ENCODE results near the gene IRAK3.
A peak's percentile ranks its signal among the peaks of the same experiment; 100 is the strongest.

IRAK3 gene, protein sequence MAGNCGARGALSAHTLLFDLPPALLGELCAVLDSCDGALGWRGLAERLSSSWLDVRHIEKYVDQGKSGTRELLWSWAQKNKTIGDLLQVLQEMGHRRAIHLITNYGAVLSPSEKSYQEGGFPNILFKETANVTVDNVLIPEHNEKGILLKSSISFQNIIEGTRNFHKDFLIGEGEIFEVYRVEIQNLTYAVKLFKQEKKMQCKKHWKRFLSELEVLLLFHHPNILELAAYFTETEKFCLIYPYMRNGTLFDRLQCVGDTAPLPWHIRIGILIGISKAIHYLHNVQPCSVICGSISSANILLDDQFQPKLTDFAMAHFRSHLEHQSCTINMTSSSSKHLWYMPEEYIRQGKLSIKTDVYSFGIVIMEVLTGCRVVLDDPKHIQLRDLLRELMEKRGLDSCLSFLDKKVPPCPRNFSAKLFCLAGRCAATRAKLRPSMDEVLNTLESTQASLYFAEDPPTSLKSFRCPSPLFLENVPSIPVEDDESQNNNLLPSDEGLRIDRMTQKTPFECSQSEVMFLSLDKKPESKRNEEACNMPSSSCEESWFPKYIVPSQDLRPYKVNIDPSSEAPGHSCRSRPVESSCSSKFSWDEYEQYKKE

DNA sequence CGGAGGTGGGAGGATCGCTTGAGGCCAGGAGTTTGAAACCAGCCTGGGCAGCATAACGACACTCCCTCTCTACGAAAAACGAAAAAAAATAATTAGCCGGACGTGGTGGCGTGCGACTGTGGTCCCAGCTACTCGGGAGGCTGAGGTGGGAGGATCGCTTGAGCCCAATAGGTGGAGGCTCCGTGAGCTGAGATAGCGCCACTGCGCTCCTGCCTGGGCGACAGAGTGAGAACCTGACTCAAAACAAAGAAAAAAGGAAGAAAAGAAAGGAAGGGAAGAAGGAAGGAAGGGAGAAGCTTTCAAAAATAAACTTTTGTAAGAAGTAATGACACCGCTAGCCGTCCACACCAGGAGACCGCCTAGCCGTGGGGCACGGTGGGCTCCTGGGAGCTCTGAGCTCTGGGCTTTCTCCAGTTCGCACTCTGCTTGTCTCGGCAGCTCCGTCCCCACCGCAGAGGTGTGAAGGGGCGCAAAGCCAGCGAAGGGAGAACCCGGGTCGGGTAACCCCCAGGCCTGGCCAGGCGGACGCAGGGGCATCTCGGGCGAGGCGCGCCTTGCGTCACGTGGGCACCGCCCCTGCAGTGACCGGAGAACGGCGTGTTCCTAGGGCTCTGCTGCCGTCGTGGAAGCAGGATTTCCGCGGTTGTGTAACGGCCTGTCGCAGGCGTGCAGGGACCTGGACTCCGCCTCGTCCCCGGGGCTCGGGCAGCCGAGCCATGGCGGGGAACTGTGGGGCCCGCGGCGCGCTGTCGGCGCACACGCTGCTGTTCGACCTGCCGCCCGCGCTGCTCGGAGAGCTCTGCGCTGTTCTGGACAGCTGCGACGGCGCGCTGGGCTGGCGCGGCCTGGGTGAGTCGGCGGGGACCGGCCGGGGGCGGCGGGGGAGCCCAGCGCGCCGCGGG, at the start of gene IRAK3:
Gene IRAK3 (plus strand): TSS at position 631 of the 902 bp plus-strand sequence. CDS start 86 bp downstream, at position 717.
- DNase-seq (ENCODE audit: low spot score) = peak; percentile 43

DNA sequence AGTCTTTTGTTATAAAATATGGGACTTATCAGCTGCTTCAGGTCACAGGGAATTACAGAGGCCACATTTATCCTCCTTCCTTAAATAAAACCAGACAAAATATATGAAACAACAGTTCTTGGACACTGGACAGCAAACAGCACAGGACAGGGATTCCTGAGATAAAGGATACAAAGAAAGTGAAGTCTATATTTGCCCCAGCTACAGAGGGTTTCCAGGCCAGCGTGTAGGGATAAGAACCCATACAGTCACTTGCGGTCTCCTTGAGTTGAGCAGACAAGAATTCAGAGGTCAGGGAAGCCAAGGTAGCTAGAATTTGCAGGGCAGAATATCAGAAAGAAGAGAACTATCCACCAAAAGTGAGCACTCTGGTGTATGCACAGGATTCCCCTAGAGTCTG, 49.7 kb upstream of the IRAK3 start:
- no peak for DNase-seq (ENCODE audit: low spot score)

DNA sequence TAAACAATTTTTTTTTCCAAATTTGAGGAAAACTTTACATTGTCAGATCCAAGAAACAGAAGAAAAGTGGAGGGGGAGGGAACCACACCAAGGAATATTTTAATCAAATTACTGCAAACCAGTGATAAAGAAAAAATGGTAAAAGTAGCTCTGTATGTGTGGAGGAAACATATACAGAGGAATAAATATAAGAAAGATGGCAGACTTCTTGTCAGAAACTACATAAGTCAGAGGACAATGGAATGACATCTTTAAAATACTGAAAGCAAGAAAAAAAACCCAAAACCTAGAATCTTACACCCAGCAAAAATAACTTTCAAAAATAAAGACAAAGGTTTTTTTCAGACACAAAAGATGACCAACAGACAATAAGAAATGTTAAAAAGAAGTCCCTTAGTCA, 48.3 kb upstream of the IRAK3 start:
- DNase-seq (ENCODE audit: low spot score) = no peak

DNA sequence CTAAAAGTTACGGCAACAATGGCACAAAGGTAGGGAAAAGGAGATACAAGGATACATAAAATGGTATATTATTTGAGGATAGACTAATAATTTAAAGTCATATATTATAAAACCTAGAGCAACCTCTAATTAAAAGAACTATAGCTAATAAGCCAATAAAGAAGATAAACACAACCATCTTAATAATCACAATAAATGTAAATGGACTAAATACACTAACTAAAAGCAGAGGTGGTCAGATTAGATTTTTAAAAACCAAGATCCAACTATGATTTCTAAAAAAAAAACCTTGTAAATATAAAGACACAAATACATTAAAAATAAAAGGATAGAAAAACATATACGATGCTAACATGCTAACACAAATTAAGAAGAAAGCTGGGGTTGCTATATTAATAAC, 47.7 kb upstream of the IRAK3 start:
- DNase-seq (ENCODE audit: low spot score) = no peak

DNA sequence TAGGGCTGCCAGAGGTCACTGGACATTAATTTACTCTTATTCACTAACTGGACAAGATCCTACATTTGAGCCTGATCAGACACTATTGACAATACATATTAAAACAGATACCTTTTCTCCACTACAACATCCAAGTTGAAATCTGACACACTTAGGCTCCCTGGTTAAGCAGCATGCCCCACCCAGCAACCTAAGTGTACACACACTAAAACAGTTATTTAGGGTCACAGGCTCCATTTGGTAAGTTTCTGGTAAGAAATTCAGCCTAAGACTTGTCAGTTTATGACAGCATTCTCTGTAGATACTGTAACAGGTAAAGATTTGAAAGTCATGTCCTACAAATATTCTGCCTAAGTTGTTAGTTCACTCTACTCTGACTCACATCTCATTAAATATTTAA, 46.2 kb upstream of the IRAK3 start:
- no peak for DNase-seq (ENCODE audit: low spot score)

DNA sequence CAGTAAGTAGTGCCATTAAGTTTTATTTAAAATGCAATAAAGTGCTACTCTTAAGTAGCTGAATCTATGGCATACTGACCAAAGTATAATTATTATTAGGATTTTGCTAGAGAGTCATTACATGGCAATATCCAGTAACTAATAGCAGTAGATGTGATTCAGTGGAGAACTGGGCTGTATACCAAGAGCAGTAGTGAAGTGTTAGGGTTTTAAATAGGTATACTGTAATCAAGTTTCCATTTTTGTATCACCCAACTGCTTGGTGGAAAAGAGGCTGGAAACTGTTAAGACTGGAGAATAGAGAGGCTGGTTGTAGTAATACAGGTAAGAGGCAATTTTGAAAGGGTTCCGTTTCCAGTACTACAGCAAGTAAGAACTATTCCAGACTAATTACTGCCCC, 45.1 kb upstream of the IRAK3 start:
- no peak for DNase-seq (ENCODE audit: low spot score)

DNA sequence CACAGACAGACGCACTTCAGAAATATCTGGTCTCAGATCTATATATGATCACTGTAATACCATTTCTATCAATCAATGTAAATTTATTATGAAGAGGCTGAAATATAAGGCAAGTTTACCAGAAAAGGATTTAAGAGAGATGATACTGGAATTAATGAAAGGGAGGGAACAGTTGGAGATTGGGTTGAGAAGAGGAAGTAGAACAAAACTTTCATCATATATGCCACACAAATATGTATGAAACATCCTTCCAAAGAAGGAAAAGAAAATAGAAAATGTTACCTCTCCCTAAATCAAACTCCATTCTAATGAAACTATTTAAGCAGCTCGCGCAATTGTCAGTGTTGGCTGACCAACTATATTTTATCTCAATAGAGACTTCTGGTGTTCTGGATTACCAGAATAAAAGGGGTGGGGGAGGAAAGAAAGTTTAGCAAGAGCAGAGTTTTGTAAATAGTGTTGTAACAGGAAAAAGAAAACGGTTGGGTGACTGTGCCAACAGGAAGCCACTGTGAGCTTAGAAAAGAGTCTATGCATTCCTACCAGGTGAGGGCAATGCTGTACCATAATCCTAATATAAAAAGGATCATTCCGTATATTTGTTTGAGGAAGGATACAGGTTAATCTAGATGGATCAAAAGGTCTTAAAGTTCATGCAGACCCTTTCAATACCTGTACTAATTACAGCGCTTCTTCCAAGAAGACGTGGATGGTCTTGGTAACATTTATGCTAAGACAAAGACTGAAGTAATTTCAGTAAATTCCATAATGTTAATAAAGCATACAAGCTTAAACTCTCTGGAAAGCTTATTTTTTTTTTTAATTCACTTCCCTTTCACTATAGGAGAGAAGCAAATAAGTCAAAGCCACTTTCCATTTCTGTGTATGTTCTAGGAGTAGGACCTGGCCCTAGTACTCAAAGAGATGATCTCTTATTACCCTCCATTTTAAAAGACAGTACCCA, 43.9 kb upstream of the IRAK3 start:
- DNase-seq (ENCODE audit: low spot score) = peak; percentile 38

DNA sequence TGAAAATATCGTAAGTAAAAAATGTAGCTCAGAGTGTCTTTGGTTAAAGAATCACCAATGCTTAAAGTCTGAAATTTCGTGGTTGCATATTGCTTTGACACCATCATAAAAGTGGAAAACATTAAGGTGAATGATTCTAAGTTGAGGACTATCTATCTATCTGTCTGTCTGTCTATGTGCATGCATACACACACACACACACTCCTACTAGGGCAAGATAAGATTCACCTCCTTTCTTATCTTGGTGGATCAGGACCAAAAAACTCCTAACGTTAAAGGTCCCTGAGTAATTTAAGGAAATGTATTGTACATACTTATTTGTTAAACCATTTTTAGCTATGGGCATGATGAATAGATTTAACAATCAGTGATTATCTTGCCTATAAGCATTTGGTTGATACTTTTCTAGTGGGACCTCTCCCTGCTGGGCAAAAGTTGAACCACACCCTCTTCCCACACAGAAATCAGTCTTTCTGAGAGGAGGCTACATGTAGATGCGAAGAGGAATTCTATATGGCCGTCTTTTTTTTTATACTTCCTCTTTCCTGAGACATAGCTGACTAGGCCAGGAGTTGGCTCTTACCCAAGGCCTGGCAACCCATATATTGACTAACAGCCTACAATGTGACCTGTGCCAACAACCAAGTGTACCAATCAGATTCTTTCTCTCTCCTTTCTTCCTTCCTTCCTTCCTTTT, 39.2 kb upstream of the IRAK3 start:
- DNase-seq (ENCODE audit: low spot score) = no peak

DNA sequence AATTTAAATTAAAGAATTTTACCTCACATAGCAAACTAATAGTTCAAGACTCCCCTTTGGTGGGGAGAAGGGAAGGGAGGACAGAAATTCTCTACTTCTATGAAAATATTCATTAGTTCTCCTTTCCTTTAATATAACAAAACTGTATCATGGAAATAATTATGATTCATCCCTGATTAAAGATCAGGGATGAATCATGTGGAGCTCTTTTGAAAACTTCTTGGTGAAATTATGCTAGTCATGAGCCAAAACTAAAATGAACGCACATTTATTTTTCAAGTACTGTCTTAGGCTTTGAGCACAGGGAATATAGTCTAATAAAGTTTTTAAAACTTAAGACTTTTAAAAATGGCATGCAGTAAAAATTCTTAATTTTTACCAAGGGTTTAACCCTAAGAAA, 36.3 kb upstream of the IRAK3 start:
- no peak for DNase-seq (ENCODE audit: low spot score)

DNA sequence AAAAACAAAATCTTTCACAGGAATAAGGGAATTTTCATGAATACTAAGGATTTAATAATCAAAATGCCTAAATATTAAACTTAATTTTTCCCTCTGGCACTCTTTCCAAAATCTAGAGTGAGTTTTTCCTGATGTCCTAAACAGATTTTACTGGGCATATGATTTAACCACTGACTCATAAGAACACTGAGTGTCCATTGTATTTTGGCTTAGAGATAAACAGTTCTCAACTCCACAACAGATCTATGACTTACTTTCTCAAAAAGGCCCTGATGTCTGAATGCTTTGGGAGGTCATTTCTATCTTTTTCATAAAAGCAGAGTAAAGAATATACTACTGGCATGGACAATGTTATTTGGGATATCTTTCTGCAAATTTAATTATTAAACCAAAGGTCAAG, 34.2 kb upstream of the IRAK3 start:
- no peak for DNase-seq (ENCODE audit: low spot score)

DNA sequence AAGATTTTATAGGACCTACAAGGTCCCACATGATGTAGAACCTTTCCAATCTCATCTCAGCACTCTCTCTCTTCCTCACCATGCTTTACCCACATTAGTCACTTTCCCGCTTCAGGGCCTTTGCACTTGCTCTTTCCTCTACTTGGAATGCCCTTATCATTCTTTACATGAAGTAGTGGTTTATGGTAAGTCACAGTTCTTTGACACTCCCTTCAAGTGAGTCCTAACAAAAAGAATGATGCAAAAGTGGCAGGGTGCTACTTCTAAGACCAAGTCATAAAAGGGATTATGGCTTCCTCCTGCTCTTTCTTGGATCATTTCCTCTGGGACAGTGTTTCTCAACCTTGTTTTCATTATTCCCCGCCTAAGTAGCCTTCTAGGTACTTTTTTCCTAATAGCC, 32.4 kb upstream of the IRAK3 start:
- DNase-seq (ENCODE audit: low spot score) = no peak

DNA sequence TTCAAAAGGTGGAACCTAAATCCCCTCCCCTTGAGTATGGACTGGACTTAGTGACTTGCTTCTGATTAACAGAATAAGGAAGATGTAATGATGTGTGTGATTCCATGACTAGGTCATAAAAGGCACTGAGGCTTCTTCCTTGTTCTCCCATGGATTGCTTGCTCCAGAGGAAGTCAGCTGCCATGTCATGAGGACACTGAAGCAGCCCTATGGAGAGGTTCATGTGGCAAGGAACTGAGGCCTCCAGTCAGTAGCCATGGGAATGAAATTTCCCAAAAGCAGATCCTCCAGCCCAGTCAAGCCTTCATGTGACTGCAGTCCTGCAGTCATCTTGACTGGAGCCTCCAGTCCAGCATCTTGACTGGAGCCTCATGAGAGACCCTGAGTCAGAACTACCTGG, 29.9 kb upstream of the IRAK3 start:
- no peak for DNase-seq (ENCODE audit: low spot score)

DNA sequence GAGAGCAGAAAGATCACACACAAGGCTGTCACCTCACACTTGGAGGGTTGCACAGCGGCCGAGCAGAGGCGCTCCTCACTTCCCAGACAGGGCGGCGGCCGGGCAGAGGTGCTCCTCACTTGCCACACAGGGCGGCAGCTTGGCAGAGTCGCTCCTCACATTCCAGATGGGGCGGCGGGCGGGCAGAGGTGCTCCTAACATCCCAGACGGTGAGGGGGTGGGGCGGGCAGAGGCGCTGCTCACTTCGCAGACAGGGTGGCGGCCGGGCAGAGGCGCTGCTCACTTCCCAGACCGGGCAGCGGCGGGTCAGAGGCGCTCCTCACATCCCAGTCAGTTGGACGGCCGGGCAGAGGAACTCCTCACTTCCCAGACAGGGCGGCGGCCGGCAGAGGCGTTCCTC, 28.3 kb upstream of the IRAK3 start:
- no peak for DNase-seq (ENCODE audit: low spot score)

DNA sequence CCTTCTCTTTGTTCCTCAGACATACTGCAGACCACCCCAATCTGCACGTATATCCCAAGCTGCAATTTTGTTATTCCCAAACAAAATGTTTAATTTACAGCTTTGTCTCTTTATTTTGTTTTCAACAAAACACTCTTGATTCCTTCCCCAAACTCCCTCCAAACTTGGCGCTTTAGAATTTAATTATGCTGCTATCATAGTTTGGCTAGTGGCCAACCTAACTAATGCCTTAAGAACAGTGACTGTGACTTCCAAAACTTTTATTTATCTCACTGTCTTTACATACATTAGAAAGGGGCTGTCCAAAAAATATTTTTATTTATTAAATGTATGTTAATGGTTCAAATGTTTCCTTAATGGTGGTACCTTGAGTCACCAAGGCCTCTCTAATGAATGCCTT, 26.3 kb upstream of the IRAK3 start:
- no peak for DNase-seq (ENCODE audit: low spot score)

DNA sequence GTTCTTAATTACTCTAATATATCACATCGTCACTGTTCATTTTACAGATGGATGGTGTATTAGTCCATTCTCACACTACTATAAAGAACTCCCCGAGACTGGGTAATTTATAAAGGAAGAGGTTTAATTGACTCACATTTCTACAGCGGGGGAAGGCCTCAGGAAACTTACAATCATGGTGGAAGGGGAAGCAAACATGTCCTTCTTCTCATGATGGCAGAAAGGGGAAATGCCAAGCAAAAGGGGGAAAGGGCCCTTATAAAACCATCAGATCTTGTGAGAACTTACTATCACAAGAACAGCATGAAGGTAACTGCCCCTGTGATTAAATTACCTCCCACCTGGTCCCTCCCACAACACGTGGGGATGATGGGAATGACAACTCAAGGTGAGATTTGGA, 25.7 kb upstream of the IRAK3 start:
- DNase-seq (ENCODE audit: low spot score) = no peak

DNA sequence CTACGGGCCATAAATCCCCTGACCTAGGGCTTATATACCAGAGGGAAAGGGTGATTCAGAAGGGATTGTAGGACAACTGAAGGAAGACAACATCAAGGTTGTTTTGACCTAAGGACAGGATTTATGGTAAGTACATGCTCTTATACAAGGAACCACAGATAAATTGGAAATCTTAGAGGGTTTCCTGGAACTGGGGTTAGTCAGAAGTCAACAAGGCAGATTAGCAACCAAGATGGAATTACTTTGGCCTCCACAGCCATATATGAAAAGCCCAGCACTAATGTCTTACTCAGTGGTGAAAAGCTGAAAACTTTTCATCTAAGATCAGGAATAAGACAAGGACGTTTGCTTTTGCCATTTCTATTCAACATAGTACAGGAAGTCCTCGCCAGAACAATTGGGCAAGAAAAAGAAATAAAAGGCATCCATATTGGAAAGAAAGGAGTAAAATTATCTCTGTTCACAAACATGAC, 24.6 kb upstream of the IRAK3 start:
- DNase-seq (ENCODE audit: low spot score) = no peak

DNA sequence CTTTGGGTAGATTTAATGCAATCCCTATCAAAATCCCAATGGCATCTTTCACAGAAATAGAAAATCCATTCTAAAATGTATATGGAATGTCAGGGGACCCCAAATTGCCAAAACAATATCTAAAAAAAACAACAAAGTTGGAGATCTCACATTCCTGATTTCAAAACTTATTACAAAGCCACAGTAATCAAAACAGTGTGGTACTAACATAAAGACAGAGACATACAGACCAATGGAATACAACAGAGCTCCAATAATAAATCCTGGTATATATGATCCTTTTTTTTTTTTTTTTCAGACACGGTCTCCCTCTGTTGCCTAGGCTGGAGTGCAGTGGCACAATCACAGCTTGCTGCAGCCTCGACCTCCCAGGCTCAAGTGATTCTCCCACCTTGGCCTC, 23.9 kb upstream of the IRAK3 start:
- DNase-seq (ENCODE audit: low spot score) = no peak

DNA sequence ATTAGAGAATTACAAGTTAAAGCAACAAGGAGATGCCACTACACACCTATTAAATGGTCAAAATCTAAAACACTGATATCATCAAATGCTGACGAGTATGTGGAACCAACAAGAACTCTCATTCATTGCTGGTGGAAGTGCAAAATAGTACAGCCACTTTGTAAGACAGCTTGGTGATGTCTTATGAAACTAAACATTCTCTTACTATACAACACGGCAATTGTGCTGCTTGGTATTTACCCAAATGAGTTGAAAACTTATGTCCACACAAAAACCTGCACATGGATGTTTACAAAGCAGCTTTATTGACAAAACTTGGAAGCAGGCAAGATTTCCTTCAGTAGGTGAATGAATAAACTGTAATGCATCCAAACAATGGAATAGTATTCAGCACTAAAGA, 22.5 kb upstream of the IRAK3 start:
- DNase-seq (ENCODE audit: low spot score) = no peak

DNA sequence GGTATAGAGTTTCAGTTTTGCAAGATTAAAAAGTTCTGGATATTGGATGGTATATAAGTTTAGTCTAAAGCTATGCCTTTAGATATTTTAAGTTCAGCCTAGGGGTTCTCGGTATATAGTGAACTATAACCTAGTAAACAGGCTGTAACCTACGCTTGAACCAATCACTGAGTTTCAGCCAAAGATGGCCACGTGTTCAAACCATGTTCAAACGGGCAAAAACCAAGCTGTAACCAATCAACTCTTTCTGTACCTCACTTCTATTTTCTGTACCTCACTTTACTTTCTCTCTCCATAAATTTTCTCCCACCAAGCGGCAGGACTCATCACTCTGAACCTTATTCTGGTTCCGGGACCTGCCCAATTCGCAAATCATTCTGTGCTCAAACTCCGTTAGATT, 20.6 kb upstream of the IRAK3 start:
- DNase-seq (ENCODE audit: low spot score) = no peak

DNA sequence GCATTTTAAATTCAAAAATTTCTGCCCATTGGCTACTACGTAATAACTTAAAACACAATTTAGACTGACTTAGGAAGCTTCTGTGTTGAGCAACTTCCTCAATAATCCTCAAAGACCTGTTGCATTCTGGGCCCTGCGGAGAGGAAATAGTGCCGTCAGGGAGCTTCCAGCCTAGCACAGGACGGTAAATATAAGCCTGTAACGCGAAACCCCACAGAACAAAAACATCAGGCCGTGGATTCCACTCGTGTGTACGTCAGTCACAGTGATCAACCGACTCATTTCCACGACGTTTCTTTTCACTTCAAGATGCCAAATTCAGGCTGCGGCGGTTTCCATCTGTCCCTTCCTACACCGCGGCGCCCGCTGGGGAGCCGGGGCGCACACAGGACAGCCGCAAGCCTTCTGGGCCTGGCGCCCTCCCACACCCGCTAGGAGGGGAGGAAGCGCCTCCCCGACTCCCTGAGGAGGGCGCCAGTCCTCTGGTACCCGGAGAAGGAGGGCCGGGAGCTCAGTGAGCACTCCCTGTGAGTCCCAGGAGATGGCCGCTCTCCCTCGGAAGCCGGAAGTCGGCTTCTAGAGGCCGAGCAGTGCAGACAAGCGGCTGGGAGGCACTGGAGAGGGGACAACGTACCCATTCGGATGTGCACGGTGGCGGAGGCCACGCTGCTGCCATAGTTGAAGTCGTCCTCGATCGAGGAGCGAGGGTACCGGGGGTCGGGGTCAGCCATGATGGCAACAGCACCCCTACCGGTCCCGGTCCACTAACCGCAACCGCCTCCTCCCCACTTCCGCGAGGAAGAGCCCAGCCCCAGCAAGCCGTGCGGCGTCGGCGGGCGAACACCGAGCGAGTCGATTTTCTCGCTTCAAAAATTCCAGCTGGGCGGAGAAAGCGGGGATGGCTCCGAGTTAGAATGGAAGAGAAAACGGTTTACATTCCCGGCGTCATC, 19.5 kb upstream of the IRAK3 start, which contains the start of gene TMBIM4:
Gene TMBIM4 (minus strand): TSS at position 776 of the 950 bp plus-strand sequence. CDS start 45 bp downstream, at position 731.
- DNase-seq (ENCODE audit: low spot score) = peak; percentile 86

Data from HuH-7.5 (cell line).